Stomach smooth muscle (tissue), 2 donors: Measurements from ENCODE around the gene YPEL4.

Experiments used
- H3K27ac ChIP-seq: one replicate; pipeline ENCODE4 v1.7.0; 2013; ENCODE audit warnings: mild to moderate bottlenecking, low read length, inconsistent platforms
- H3K27me3 ChIP-seq, 2 donors: one replicate each; pipeline ENCODE4 v1.7.0; 2013; ENCODE audit warnings: low read length in 2 of 2; ENCODE audit not compliant: insufficient read depth in 2 of 2, control insufficient read depth in 1 of 2
- H3K36me3 ChIP-seq, 2 donors: one replicate each; pipeline ENCODE4 v1.7.0; 2013; ENCODE audit warnings: low read length in 2 of 2; ENCODE audit not compliant: control insufficient read depth in 2 of 2, insufficient read depth in 2 of 2
- H3K4me1 ChIP-seq: one replicate; pipeline ENCODE4 v1.7.0; 2013; ENCODE audit warnings: low read length; ENCODE audit not compliant: control insufficient read depth, insufficient read depth
- H3K4me3 ChIP-seq, 2 donors: one replicate each; pipeline ENCODE4 v1.7.0; 2013; ENCODE audit warnings: low read length in 2 of 2
- H3K9ac ChIP-seq, 2 donors: one replicate each; pipeline ENCODE4 v1.7.0; 2013; ENCODE audit warnings: low read length in 2 of 2, mild to moderate bottlenecking in 1 of 2
- H3K9me3 ChIP-seq, 2 donors: one replicate each; pipeline ENCODE4 v1.7.0; 2013; ENCODE audit warnings: low read length in 2 of 2; ENCODE audit not compliant: control insufficient read depth in 2 of 2
- donor health status: healthy.
- donor health status: Pancreatic carcinoma.

YPEL4 gene

GRCh38 chr11:57641011-57641807 lies 8.5 kb downstream of the YPEL4 start:
- H3K27me3 ChIP-seq = peaks cover 5 to 7% of the 10 kb centered on the region in 2 donors
- H3K27ac ChIP-seq = no peak overlapping the region

GRCh38 chr11:57640068-57640800 lies 9.5 kb downstream of the YPEL4 start:
- Histone ChIP-seq H3K27ac (no peak overlapping the region), H3K4me1 (peaks cover 45% of the 10 kb centered on the region), H3K4me3 (peak overlapping the region in 1 of 2 donors; percentile 89), H3K9me3 (no peaks in the 10 kb centered on the region), H3K9ac (no peak overlapping the region), H3K36me3 (no peaks in the 10 kb centered on the region), H3K27me3 (no peaks in the 10 kb centered on the region)

More at GRCh38 chr11:57641011-57641807, 8.5 kb downstream of the YPEL4 start:
- no peaks in the 10 kb centered on the region for H3K9me3 ChIP-seq
- H3K4me1 ChIP-seq = peaks cover 52% of the 10 kb centered on the region
- no peaks in the 10 kb centered on the region for H3K36me3 ChIP-seq
- no peak overlapping the region for H3K9ac ChIP-seq
- no peak overlapping the region for H3K4me3 ChIP-seq

- H3K9me3 ChIP-seq = no peaks in the 10 kb centered on the region
- peak overlapping the region; percentile 13 to 79 for H3K9ac ChIP-seq
- H3K27me3 ChIP-seq = no peaks in the 10 kb centered on the region
- H3K36me3 ChIP-seq = no peaks in the 10 kb centered on the region
- peak overlapping the region; percentile 87 to 89 for H3K4me3 ChIP-seq
- H3K4me1 ChIP-seq = peaks cover 37% of the 10 kb centered on the region
- no peak overlapping the region for H3K27ac ChIP-seq
Observed at GRCh38 chr11:57639321-57640067, 10.2 kb downstream of the YPEL4 start.

- Histone ChIP-seq H3K27ac (no peak overlapping the region), H3K36me3 (no peaks in the 10 kb centered on the region), H3K27me3 (no peaks in the 10 kb centered on the region), H3K9ac (peak overlapping the region; percentile 78 to 79), H3K9me3 (no peaks in the 10 kb centered on the region), H3K4me1 (peaks cover 33% of the 10 kb centered on the region), H3K4me3 (peak overlapping the region; percentile 87 to 89)
Observed at GRCh38 chr11:57638811-57639320, 10.8 kb downstream of the YPEL4 start.

GRCh38 chr11:57638005-57638781 lies 11.5 kb downstream of the YPEL4 start:
- Histone ChIP-seq H3K27ac (no peak overlapping the region), H3K9me3 (no peaks in the 10 kb centered on the region), H3K36me3 (no peaks in the 10 kb centered on the region), H3K27me3 (no peaks in the 10 kb centered on the region), H3K4me1 (peaks cover 33% of the 10 kb centered on the region), H3K4me3 (peak overlapping the region; percentile 87 to 89), H3K9ac (peak overlapping the region; percentile 78 to 79)

- Histone ChIP-seq H3K4me1 (peaks cover 33% of the 10 kb centered on the region), H3K9me3 (no peaks in the 10 kb centered on the region), H3K27me3 (no peaks in the 10 kb centered on the region), H3K36me3 (no peaks in the 10 kb centered on the region), H3K9ac (peak overlapping the region; percentile 47 to 79), H3K27ac (no peak overlapping the region), H3K4me3 (peak overlapping the region; percentile 87 to 89)
Observed at GRCh38 chr11:57637626-57638004, 12.1 kb downstream of the YPEL4 start.

- Histone ChIP-seq H3K4me3 (no peak overlapping the region), H3K4me1 (peaks cover 22% of the 10 kb centered on the region), H3K36me3 (no peaks in the 10 kb centered on the region), H3K27me3 (no peaks in the 10 kb centered on the region), H3K27ac (no peak overlapping the region), H3K9ac (no peak overlapping the region), H3K9me3 (no peaks in the 10 kb centered on the region)
Observed at GRCh38 chr11:57635246-57635645, 14.5 kb downstream of the YPEL4 start.

- no peak overlapping the region for H3K9ac ChIP-seq
- H3K27me3 ChIP-seq = no peaks in the 10 kb centered on the region
- H3K4me3 ChIP-seq = no peak overlapping the region
- H3K4me1 ChIP-seq = peaks cover 13% of the 10 kb centered on the region
- no peaks in the 10 kb centered on the region for H3K36me3 ChIP-seq
- H3K27ac ChIP-seq = no peak overlapping the region
- H3K9me3 ChIP-seq = no peaks in the 10 kb centered on the region
Observed at GRCh38 chr11:57634311-57634710, 15.4 kb downstream of the YPEL4 start.

- Histone ChIP-seq H3K9me3 (no peaks in the 10 kb centered on the region), H3K27me3 (no peaks in the 10 kb centered on the region), H3K36me3 (no peaks in the 10 kb centered on the region), H3K4me1 (peaks cover 8% of the 10 kb centered on the region), H3K27ac (no peak overlapping the region), H3K9ac (no peak overlapping the region), H3K4me3 (no peak overlapping the region)
Observed at GRCh38 chr11:57633394-57634070, 16.2 kb downstream of the YPEL4 start.
